HG03066 (cell line): ENCODE measurements around the gene GNG5.
"Not testable (repeated sequence)": the region's sequence is repeated elsewhere in the genome, so short reads cannot be mapped to it uniquely, and the experiment has no call there.

ENCODE experiments used
- ATAC-seq: cut with Tn5 transposase; IDR thresholded peaks from one replicate; pipeline ENCODE4 v1.9.1; 2021; ENCODE audit warnings: low read depth; ENCODE audit not compliant: unreplicated experiment

The GNG5 gene

DNA sequence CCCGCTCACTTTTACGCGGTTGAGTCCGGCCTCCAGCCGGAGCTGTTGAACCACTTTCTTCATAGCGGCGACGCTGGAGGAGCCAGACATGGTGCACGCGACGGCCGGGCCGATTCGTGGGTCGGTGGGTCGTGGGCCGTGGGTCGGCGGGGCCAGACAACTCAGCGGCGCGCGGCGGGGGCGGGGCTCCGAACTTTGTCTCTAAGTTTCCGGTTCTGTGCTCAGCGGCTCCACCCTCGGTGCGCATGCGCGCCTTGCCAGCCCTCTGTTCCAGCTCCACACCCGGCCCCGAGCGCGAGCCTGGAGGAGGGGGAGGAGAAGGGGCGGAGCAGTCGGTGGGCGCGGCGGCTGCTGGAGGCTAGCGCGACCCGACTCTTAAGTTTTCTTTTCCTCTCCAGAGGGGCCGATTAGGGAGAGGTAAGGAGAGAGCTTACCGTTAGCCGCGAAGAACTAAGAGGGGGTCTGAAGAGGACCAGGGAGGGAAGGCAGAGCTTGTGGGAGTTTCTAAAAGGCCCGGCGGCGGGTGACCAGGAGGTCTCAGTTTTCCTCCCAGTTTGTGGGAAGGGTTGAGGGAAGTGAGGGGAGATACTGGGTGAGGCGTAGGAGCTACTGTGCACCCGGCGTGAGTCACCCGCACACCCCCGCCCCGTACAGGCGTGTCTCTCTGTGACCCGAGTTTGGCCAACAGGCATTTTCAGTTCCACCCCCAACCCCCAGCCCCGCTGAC, at the start of gene GNG5, which contains the start of gene SPATA1:
Gene GNG5, minus strand, starts transcription at position 580 of the 727 bp plus-strand sequence. Its CDS starts 490 bp downstream, at position 90.
Gene SPATA1, plus strand, starts transcription at position 385 of the 727 bp plus-strand sequence. CDS start 9,974 bp downstream, outside the sequence.
- peak; percentile 83 for ATAC-seq

DNA sequence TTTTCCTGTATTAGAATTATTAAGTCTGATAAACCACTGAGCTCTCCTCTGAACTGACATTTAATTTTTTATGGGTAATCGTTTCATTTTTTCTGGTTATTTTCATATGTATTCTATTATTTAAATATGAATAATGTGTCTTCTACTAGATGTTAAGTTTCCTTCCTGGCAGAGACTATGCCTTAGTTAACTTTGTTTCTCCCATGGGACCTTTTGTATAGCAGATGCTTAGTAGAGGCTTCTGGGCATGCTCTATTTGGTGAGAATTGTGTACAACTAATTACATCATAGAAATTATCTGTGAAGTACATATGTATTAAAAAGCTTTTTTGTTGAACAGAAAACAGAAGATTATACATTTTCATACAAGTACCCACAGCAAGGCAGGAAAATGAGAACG, 44.4 kb upstream of the GNG5 start:
- no peak for ATAC-seq

DNA sequence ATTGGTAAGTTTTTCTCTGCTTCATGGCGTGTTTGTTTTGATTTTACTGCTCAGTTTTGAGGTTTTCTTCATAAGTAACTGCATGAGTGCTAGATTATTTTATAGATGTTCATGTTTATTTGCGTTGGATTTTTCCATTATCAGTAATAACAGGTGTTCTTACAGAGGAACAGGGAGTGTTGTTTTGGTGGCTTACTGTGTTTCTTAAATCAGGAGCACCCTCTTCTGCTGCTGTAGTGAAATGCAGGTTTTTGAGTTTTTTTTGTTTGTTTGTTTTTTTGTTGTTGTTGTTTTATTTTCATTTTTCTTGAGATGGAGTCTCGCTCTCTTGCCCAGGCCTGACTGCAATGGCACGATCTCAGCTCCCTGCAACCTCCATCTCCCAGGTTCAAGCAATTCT, 35.3 kb upstream of the GNG5 start:
- no peak for ATAC-seq

DNA sequence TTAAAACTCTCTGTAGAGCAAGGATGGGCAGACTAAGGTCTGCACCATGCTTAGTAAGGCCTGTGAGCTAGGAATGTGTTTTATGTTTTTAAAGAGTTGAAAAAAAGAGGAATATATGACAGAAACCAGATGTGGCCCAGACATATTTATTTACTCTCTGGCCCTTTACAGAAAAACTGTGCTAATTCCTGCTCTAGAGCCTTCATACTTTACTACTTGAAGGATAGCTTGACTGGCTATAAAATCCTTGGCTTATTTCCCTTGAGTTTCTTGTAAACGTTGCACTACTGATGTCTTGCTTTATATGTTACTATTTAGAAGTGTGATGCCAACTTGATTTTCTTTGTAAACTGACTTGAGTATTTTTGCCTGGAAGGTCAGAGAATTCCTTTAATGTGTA, 34.4 kb upstream of the GNG5 start:
- ATAC-seq = no peak

DNA sequence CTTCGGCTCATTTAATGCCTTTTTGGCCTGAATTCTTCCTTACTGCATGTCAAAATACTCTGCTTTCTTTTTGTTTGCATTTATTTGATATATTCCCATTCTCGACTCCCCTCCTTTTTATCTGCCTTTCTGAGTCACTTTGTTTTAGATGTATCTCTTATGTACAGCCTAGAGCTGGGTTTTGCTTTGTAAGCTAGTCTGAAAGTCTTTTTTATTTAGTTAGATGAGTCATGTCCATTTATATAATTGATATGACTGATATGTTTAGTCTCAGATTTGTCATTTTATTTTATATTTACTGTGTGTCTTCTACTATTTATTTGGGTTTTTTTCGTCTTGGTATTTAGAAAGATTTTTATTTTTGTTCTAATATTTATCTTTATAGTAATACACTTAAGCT, 33.6 kb upstream of the GNG5 start:
- ATAC-seq = no peak

DNA sequence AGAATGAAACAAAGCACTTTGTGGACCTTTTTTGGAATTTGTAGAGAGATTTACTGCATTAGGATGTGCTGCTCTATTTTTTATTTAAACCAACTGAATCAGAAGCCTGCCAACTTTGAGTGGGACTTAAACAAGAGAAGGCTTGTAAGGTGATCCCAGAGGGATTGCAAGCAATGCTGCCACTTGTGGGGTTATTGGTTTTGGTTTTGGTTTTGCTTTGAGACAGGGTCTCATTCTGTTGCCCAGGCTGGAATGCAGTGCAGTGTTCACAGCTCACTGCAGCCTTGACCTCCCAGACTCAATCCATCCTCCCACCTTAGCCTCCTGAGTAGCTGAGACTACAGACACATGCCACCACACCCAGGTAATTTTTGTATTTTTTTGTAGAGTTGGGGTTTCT, 32.2 kb upstream of the GNG5 start:
- ATAC-seq = no peak

DNA sequence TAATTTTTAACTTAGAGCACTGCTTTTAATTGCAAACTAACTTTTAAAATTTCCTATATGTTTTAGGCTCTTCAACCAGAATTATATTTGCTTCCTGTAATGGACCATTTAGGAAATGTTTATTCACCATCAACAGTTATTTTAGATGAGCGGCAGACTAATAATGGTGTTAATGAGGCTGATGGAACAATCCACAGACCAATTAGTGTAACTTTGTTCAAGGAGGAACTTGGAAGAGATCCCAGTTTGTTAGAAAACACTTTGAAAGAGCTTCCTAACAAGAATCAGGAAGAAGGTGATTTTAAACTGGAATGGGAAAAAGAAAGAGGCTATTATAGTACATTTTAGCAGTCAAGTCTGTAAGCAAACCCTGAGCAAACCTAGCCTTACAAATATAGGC, 19.4 kb upstream of the GNG5 start:
- no peak for ATAC-seq

DNA sequence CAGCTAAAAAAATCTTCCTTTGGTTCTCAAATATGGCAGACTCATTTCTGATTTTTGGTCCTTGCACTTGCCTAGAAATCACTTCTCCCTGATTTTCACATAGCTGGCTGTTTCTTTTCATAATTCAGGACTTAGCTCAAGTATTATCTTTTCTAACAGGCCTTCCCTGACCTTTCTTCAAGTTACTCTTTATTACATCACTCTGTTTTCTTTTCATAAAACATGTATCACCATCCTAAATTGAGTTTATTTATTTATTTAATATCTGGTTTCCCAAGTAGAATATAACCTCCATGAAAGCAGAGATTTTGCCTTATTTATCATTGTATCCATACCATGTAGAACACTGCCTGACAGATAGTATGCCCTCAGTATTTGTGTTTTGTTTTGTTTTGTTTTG, 18.2 kb upstream of the GNG5 start:
- ATAC-seq = no peak

DNA sequence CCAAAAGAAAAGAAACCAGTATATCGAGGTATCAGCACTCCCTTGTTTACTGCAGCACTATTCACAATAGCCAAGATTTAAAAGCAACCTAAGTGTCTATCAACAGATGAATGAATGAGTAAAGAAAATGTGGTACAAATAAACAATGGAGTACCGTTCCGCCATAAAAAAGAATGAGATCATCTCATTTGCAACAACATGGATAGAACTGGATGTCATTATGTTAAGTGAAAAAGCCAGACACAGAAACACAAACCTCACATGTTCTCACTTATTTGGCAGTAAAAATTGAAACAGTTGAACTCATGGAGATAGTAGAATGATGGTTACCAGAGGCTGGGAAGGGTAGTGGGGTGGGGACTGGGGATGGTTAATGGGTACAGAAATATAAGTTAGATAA, 4.3 kb upstream of the GNG5 start:
- ATAC-seq = no peak

DNA sequence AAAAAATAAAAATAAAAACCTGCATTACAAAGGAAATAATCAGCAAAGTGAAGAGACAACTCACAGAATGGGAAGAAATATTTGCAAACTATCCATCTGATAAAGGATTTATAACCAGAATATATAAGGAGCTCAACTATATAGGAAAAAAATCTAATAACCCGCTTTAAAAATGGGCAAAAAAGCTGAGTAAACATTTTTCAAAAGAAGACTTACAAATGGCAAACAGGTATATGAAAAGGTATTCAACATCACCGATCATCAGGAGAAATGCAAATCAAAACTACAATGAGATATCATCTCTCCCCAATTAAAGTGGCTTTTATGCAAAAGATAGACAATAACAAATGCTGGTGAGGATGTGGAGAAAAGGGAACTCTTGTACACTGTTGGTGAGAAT, 3.8 kb upstream of the GNG5 start:
- no peak for ATAC-seq

DNA sequence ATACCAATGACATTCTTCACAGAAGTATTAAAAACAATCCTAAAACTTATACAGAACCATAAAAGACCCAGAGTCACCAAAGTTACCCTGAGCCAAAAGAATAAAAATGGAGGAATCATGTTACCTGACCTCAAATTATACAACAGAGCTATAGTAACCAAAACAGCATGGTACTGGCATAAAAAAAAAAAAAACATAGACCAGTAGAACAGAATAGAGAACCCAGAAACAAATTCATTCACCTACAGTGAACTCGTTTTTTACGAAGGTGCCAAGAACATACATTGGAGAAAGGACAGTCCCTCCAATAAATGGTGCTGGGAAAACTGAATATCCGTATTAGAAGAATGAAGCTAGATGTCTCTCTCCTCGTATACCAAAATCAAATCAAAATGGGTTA, 2.6 kb upstream of the GNG5 start:
- ATAC-seq = no peak

DNA sequence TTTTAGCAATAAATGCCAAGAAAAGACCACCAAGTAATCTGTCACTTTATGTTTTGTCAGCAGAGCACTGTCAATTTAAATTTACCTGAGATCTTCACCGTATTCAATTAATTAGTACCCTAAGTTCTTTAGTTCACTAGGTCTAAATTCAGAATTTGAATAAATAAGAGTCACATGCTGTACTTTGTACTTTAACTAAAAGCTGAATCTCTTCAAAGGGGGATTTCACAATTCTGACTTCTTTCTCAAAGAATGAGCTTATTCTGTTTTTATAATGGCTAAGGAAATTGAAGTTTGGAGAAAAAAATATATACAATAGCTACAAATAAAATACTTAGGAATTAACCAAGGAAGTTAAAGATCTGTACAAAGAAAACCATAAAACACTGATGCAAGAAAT, 2.1 kb upstream of the GNG5 start:
- no peak for ATAC-seq

DNA sequence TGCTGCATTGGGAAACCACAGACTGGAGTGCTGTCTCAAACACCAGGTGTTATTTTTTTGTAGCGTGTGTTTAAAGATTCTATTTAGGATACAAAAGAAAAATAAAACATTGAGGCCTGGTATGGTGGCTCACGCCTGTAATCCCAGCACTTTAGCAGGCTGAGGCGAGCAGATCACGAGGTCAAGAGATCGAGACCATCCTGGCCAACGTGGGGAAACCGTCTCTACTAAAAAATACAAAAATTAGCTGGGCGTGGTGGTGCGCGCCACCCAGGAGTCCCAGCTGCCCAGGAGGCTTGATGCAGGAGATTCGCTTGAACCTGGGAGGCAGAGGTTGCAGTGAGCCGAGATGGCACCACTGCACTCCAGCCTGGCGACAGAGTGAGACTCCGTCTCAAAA, 1.5 kb upstream of the GNG5 start:
- ATAC-seq = not testable (repeated sequence)

DNA sequence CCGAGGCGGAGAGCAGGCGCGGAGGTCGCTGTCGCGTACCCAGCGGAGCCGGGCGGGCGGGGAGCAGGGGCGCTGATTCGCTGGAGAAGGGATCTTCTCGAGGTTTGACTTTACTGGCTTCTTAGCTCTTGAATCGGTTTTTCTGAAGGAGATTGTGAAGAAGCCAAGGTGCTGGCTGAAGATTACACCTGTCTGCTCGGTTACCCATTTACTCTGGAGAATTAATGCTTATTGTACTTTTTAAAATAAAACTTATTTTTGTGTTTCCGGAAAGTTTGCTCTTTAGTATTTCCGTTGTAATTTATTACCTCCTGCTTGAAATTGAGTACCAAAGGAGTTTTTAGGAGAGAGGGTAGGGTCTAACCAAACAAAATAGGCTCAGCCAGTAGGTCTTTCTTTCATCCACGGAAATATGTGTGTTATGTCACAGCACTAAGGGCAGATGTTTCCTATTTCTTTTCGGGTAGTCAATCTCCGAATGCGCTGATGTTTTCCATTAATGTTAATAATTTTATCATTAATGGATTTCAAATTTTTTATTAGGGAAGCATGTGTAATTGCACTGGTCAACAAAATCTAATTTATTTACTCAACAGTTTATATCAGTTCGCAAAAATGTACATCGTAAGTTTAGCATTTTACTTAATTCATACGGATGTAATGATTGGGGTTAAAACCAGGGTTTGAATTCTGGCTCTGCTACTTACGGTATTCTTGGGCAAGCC, 510 bp upstream of the GNG5 start:
- no peak for ATAC-seq

DNA sequence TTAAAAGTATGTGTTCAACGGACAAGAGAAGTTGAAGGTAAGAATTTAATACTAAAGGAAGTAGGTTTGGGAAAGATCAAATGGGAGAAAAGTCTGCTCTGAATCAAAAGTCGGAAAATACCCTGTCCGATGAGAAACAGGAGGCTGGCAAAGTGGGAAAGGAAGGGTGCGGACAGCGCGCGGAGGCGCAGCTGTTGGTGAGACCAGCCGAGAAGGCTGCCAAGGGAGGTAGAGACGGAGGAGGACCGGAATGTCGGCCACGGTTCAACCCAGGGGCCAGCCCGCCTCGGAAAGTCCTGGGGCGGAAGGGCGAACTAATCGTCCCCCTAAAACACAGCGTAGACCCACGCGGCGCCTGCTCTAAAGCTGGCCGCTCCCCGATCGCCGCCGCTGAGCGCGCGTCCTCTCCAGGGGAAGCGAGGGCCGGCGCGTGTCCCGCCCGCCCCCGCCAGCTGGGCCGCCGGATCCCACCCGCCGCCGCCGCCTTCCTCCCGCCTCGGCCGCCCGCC, 834 bp downstream of the GNG5 start:
- peak; percentile 39 for ATAC-seq

DNA sequence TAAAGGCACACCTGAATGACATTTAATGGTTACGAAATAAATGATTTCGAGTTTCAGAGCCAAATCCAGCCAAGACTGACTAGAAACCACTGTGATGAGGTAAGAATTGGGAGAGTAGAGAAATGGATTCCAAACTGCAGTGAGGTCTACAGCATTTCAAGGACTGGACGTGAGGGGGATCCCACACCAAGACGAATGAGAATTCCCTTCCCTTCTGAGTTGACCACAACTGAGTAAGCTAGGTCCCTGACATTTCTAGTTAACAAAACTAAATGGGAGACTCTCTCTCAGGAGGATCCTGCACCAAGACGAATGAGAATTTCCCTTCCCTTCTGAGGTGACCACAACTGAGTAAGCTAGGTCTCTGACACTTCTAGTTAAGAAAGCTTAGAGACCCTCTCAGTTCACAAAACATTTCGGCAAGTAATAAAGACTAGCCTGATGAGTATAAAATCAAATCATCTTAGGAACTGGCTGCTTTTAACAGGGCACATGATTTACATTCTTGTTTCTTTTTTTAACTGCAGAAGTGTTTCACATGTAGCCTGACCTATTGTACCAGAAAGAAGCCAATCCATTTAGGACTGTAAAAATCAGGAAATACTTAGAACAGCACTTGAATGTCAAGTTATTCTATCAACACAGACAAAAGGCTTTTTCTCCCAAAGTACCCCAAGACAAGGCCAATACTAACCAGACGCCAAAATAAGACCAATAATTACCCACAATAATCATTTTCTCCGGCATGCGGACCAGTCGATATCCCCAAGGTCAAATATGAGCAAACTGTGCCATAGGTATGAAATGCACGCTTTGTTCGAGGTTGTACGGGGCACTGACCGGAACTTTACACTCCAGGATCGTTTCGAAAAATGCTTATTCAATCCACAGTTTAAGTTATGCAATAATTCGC, 1.5 kb downstream of the GNG5 start:
- no peak for ATAC-seq

DNA sequence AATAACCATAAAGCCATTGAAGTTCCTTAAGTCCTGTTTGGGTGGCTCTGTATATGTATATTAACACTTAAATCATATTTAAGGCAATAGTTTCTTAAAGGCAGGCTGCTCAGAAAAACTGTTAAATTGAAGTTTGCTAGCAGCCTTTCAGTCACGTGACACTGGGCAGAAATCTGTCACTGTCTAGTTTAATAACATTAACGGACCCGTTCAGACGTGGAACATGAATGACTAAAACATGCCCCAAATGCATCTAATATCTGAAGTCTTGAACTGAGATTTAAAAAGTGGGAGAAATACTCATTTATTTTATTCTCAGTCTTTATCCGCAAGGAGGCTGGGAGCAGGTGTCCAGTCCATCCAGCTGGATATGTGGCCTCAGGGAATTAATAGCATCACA, 3.5 kb downstream of the GNG5 start:
- ATAC-seq = no peak

DNA sequence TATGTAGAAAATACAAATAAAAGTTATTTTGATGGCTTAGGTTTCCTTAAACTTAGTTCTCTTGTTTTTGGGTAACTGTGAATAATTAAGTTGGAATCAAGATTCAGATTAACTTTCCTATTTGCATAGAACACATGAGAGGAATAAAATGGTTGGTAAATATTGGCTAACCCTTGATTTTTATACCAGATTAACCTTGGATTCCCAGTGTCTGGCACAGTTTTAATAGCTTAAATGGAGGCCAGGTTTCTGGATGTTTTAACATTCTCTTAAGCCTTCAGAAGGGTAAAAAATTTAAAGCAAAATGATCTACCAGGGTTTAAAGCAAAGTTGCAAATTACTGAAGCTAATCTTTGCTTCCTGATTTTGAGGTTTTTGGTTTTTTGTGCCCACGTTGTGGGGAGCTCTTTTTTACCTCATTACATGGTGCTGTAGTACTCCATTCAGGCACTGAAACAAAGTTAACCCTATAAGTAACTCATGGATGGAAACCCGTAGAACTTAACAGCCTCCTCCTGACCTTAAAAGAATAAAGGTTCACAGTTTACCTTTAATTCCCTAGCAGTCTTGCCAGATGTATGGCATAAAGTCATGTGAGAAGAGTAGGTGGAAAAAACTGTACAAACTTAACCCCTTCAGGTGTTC, 8.6 kb downstream of the GNG5 start:
- ATAC-seq = no peak

DNA sequence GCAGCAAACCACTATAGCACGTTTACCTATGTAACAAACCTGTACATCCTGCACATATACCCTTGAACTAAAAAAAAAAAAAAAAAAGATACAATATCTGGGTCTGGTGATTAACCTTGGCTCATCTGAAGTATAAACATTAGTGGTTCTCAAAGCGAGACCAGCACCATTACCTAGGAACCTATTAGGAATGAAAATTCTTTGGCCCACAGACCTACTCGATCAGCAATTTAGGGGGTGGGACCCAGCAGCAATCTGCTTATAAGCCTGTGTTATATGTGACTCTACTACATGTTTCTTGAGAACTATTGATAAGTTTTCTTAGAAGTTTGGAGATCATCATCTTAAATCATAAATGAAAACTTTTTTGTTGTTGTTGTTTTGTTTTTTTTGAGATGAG, 9.9 kb downstream of the GNG5 start:
- no peak for ATAC-seq

DNA sequence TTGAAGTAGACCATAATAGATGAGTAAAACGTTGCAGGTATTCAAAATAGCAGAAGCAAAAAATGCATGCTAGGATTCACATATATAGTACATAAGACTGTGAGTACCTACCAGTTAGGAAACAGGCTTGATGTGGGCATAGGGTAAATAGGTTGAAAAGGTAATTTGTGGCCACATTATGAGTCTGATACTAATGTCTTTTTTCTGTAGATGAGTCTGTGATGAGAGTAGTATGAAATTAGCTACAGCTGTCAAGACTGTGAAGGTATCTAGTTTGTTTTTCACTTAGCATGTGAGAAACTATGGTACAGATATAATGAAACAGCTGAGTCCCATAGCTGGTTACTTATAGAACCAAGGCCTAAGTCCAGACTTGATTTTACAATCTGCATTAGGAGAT, 12.6 kb downstream of the GNG5 start:
- ATAC-seq = no peak
